Measurements from ENCODE around the gene HNRNPA2B1. TPM values are rescaled to one million over a fixed set of nuclear protein-coding genes. Genes with fewer than 3 reads are reported as not detected.
"Not testable (repeated sequence)": the region's sequence is repeated elsewhere in the genome, so short reads cannot be mapped to it uniquely, and the experiment has no call there.

Gene HNRNPA2B1
- total and polyA plus RNA-seq, 2 of the 8 experiments (the other 6 are each of a cell fraction or from before 2014, with no cell fraction given) = 276 to 1,255 TPM

DNA sequence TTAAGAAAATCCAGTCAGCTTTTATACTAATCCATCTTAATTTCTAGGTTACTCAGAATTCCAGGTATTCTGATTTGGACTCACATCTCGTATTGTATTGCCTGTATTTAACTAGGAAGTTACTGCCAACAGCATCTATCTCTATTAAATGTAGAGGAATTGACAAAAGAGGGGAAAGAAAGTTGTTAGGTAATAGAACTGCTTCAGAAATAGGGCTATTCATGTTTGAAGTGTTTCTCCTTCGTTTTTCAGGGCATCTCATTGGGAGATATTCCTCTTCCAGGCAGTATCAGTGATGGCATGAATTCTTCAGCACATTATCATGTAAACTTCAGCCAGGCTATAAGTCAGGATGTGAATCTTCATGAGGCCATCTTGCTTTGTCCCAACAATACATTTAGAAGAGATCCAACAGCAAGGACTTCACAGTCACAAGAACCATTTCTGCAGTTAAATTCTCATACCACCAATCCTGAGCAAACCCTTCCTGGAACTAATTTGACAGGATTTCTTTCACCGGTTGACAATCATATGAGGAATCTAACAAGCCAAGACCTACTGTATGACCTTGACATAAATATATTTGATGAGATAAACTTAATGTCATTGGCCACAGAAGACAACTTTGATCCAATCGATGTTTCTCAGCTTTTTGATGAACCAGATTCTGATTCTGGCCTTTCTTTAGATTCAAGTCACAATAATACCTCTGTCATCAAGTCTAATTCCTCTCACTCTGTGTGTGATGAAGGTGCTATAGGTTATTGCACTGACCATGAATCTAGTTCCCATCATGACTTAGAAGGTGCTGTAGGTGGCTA, 16.1 kb downstream of the HNRNPA2B1 start:
- not testable (repeated sequence) for H4K5ac ChIP-seq (ENCODE audit: insufficient read length, low read depth, low read length); H2BK12ac ChIP-seq (ENCODE audit: low read depth, low read length); H4K91ac ChIP-seq (replicated peaks; ENCODE audit: insufficient read length, low read length); H3K27ac ChIP-seq (ENCODE audit: low read depth, low read length); H2BK20ac ChIP-seq (ENCODE audit: low read length); H3K9me3 ChIP-seq (ENCODE audit: insufficient read depth in 2 of 2, low read depth in 1 of 2, low read length in 1 of 2); H3K4me2 ChIP-seq (ENCODE audit: insufficient read depth in 1 of 2, low read depth in 2 of 2, low read length in 2 of 2); DNase-seq (ENCODE audit: low read depth in 1 of 2, low spot score in 2 of 2); H3K4me1 ChIP-seq (replicated peaks in 1 of 4; ENCODE audit: control insufficient read depth in 3 of 4, insufficient read depth in 4 of 4, low read length in 3 of 4); H2BK5ac ChIP-seq (ENCODE audit: low read depth, low read length); H3K79me2 ChIP-seq (ENCODE audit: control insufficient read depth in 1 of 2, insufficient read depth in 2 of 2, low read length in 2 of 2); H2AFZ ChIP-seq (ENCODE audit: low read length); H3K23me2 ChIP-seq (ENCODE audit: low read depth, low read length); H4K8ac ChIP-seq (ENCODE audit: extremely low read depth, insufficient read depth, low read length); H3K18ac ChIP-seq (ENCODE audit: extremely low read depth, low read length); H3K79me1 ChIP-seq (ENCODE audit: low read depth, low read length); H3K27me3 ChIP-seq (replicated peaks in 1 of 4; ENCODE audit: control insufficient read depth in 3 of 4, extremely low read depth in 1 of 4, insufficient read depth in 3 of 4, low read length in 3 of 4); H4K20me1 ChIP-seq (replicated peaks in 1 of 2; ENCODE audit: control insufficient read depth in 1 of 2, insufficient read depth in 2 of 2, low read length in 2 of 2); H2BK120ac ChIP-seq (replicated peaks; ENCODE audit: low read depth, low read length); H3K4ac ChIP-seq (replicated peaks; ENCODE audit: insufficient read length, low read depth, low read length); H3K14ac ChIP-seq (ENCODE audit: insufficient read length); H3K23ac ChIP-seq (ENCODE audit: insufficient read length); H3K4me3 ChIP-seq (ENCODE audit: extremely low read depth in 1 of 4, insufficient read depth in 2 of 4, low read depth in 3 of 4, low read length in 4 of 4); H2AK5ac ChIP-seq (ENCODE audit: low read depth, low read length); H3K9ac ChIP-seq (replicated peaks in 1 of 4; ENCODE audit: extremely low read depth in 1 of 4, low read depth in 3 of 4, low read length in 3 of 4); H2BK15ac ChIP-seq (ENCODE audit: low read length); H3K56ac ChIP-seq (replicated peaks; ENCODE audit: insufficient read length, low read depth, low read length)
- peak; percentile 69 for FAIRE-seq
- WGBS, 2 experiments (ENCODE audit: extremely low coverage in 1 of 2, insufficient coverage in 1 of 2, insufficient read length in 1 of 2, insufficient replicate concordance in 2 of 2, low coverage in 1 of 2, low lambda C conversion rate in 2 of 2, missing lambda C conversion rate in 1 of 2) = 93% methylated on average over 4 of the region's 4 CpGs; no CpG with 5 or more reads in 1 of the 2 experiments
- peaks cover 1 to 20% (median 13%) of the 10 kb centered on the region in 4 experiments; a peak in 6 of 8 replicates for H3K36me3 ChIP-seq (ENCODE audit: control insufficient read depth in 2 of 4, insufficient read depth in 4 of 4, low read length in 3 of 4)
- CTCF ChIA-PET (ENCODE audit: partially characterized antibody) = interaction anchor here (0.6 to 5.6 kb wide), 4 partner anchors 93 to 278 kb away, joined by 3 to 46 read pairs (median 17); no protein-coding TSS in a partner anchor
- POLR2A ChIA-PET (ENCODE audit: partially characterized antibody) = interaction anchor here (0.9 to 17.3 kb wide), 10 partner anchors 11 to 94 kb away, joined by 3 to 578 read pairs (median 4); partner anchors contain the start of genes CBX3 and HNRNPA2B1
- peak in 1 of 2 experiments; percentile 72; a peak in 2 of 3 replicates for TF ChIP-seq POLR2A (IDR thresholded peaks at IDR 0.05; ENCODE audit: control extremely low read depth in 1 of 2, low read depth in 2 of 2, low read length in 2 of 2)
- TF ChIP-seq TAF7 (optimal IDR thresholded peaks at IDR 0.05; ENCODE audit: borderline replicate concordance, low read depth, low read length) = peak; percentile 18

Measured in H1 (cell line).